ENCODE measurements around the gene THRAP3. TPM values are rescaled to one million over a fixed set of nuclear protein-coding genes. Genes with fewer than 3 reads are reported as not detected.

THRAP3 gene
- total and polyA plus RNA-seq, 9 of the 15 experiments (the other 6 are each of a cell fraction or from before 2014, with no cell fraction given): 66.2 to 135 (median 113) TPM

- no peak for TF ChIP-seq HBP1 (CRISPR knock-in tag; IDR thresholded peaks at IDR 0.05)
- no peak for TF ChIP-seq HCFC1 (IDR thresholded peaks at IDR 0.05; ENCODE audit: low read depth, low read length)
- TF ChIP-seq CREM (IDR thresholded peaks at IDR 0.05; ENCODE audit: low read depth): no peak
- peak; percentile 28; the same call in 1 of the 2 replicates for TF ChIP-seq PATZ1 (CRISPR knock-in tag; IDR thresholded peaks at IDR 0.05; ENCODE audit: borderline replicate concordance)
- TF ChIP-seq STAT6 (CRISPR knock-in tag; IDR thresholded peaks at IDR 0.05): no peak
- TF ChIP-seq TAF7 (tag; IDR thresholded peaks at IDR 0.05): 0 out of 2 replicates have a peak, but pooled peaks have one; percentile 17
- TF ChIP-seq ZEB2 (IDR thresholded peaks at IDR 0.05): no peak
- 0 out of 2 replicates have a peak, but pooled peaks have one; percentile 21 for TF ChIP-seq NFRKB (IDR thresholded peaks at IDR 0.05; ENCODE audit: low read depth)
- TF ChIP-seq COPS2 (conservative IDR thresholded peaks at IDR 0.05): no peak
- no peak for TF ChIP-seq THRB (CRISPR knock-in tag; conservative IDR thresholded peaks at IDR 0.05)
- TF ChIP-seq WHSC1 (IDR thresholded peaks at IDR 0.05; ENCODE audit: low read length): no peak
- no peak for TF ChIP-seq DDX20 (tag; IDR thresholded peaks at IDR 0.05; ENCODE audit: low read depth)
- TF ChIP-seq ZNF76 (CRISPR knock-in tag; IDR thresholded peaks at IDR 0.05; ENCODE audit: borderline replicate concordance): no peak
- no peak for TF ChIP-seq CEBPZ (IDR thresholded peaks at IDR 0.05; ENCODE audit: borderline replicate concordance, low read depth, low read length)
- no peak for TF ChIP-seq ZNF444 (CRISPR knock-in tag; IDR thresholded peaks at IDR 0.05)
Measured at GRCh38 chr1:36323636-36324352, 99.6 kb downstream of the THRAP3 start, which contains the start of gene EVA1B (continued).

Measured in K562 (cell line).